Testis (tissue), 3 donors: ENCODE results near the gene LYRM4. TPM values are rescaled to one million over a fixed set of nuclear protein-coding genes. Genes with fewer than 3 reads are reported as not detected.

Experiments used
- DNase-seq: peaks from one replicate; pipeline ENCODE4 v3.0.0-alpha.2; 2019
- H3K27ac ChIP-seq, 2 donors: fragments of 200-600 bp; sonication (generic); one replicate each; pipeline ENCODE4 v1.5.1; 2019
- H3K27me3 ChIP-seq: fragments of 200-600 bp; sonication (generic); one replicate; pipeline ENCODE4 v1.5.1; 2019
- H3K36me3 ChIP-seq: fragments of 200-600 bp; sonication (generic); one replicate; pipeline ENCODE4 v1.5.1; 2017; ENCODE audit warnings: low read depth; ENCODE audit errors: missing control alignments
- H3K4me1 ChIP-seq: fragments of 200-600 bp; sonication (generic); one replicate; pipeline ENCODE4 v1.5.1; 2019
- H3K4me3 ChIP-seq, 2 donors: fragments of 200-600 bp; sonication (generic); one replicate each; pipeline ENCODE4 v1.5.1; 2017 to 2019
- H3K9me3 ChIP-seq: fragments of 200-600 bp; sonication (generic); one replicate; pipeline ENCODE4 v1.5.1; 2017
- CTCF ChIP-seq, 3 experiments: fragments of 450-650 bp in 2 of 3; fragments of 200-600 bp in 1 of 3; sonication (generic) in 1 of 3; IDR thresholded peaks; one replicate each; pipeline ENCODE4 v1.5.1; 2016 to 2019; ENCODE audit warnings: antibody characterized with exemption in 3 of 3, mild to moderate bottlenecking in 2 of 3, moderate library complexity in 1 of 3
- POLR2A ChIP-seq: fragments of 450-650 bp; IDR thresholded peaks from one replicate; pipeline ENCODE4 v1.6.1; 2017; ENCODE audit warnings: antibody characterized with exemption, mild to moderate bottlenecking, moderate library complexity
- WGBS, 2 donors: methylation state at CpG; one replicate each; pipeline ENCODE4 v1.1.5; 2018; 5-methylcytosine and 5-hydroxymethylcytosine counted together
- intact Hi-C: fragments of 100-400 bp; cut with DNase I; formaldehyde crosslinking; loops from one replicate; pipeline ENCODE4 v1.15.1; 2023; ENCODE audit warnings: low total_unique reads
- polyA plus RNA-seq: library from polyadenylated mRNA; stranded (reverse); fragments of 350-450 nt; fragmentation: Illumina TruSeq; extraction: RNeasy Lipid Tissue Mini Kit (QIAGEN cat#74804); gene quantifications from one replicate; pipeline ENCODE4 v1.2.3, GENCODE V29; 2014; ENCODE audit warnings: low read depth, low replicate concordance; ENCODE audit not compliant: insufficient read depth
- total RNA-seq, 2 donors: library from RNA; depleted of rRNA; stranded (reverse); fragments of >200 nt; gene quantifications; one replicate each; pipeline ENCODE4 v1.2.3, GENCODE V29; 2016

LYRM4 gene
- total and polyA plus RNA-seq, 3 donors from 2014 or later = 18.5 to 41.8 (median 23.0) TPM

- no peak overlapping the region for H3K27ac ChIP-seq
Observed at GRCh38 chr6:5249451-5250122, 11.2 kb downstream of the LYRM4 start.

GRCh38 chr6:5248302-5249098 is 12.2 kb downstream of the LYRM4 start:
- WGBS, 2 donors = 85 to 91% methylated on average over 9 of the region's 9 CpGs
- Histone ChIP-seq H3K27ac (no peak overlapping the region), H3K36me3 (no peaks in the 10 kb centered on the region), H3K4me1 (no peaks in the 10 kb centered on the region), H3K27me3 (no peaks in the 10 kb centered on the region), H3K4me3 (no peak overlapping the region), H3K9me3 (no peaks in the 10 kb centered on the region)
- intact Hi-C loops = no loop called here
- DNase-seq = no peak
- TF ChIP-seq CTCF (IDR thresholded peaks at IDR 0.05) (no peak), POLR2A (no peak)

More at GRCh38 chr6:5249451-5250122, 11.2 kb downstream of the LYRM4 start:
- Histone ChIP-seq H3K36me3 (no peaks in the 10 kb centered on the region), H3K27me3 (no peaks in the 10 kb centered on the region), H3K4me3 (no peak overlapping the region), H3K4me1 (no peaks in the 10 kb centered on the region), H3K9me3 (no peaks in the 10 kb centered on the region)
- intact Hi-C loops = no loop called here
- no peak for DNase-seq
- WGBS, 2 donors = 75% methylated on average over 5 of the region's 5 CpGs
- TF ChIP-seq CTCF (IDR thresholded peaks at IDR 0.05) (no peak), POLR2A (no peak)

GRCh38 chr6:5247201-5247600 is 13.5 kb downstream of the LYRM4 start:
- intact Hi-C loops = no loop called here
- TF ChIP-seq POLR2A (no peak), CTCF (IDR thresholded peaks at IDR 0.05) (no peak)
- no peaks in the 10 kb centered on the region for H3K4me1 ChIP-seq
- DNase-seq = no peak
- H3K36me3 ChIP-seq = no peaks in the 10 kb centered on the region
- 96 to 97% methylated on average over 2 of the region's 2 CpGs for WGBS, 2 donors
- no peaks in the 10 kb centered on the region for H3K9me3 ChIP-seq
- no peak overlapping the region for H3K4me3 ChIP-seq
- H3K27me3 ChIP-seq = no peaks in the 10 kb centered on the region
- H3K27ac ChIP-seq = no peak overlapping the region

- Histone ChIP-seq H3K27ac (no peak overlapping the region), H3K4me1 (no peaks in the 10 kb centered on the region), H3K9me3 (no peaks in the 10 kb centered on the region), H3K36me3 (no peaks in the 10 kb centered on the region), H3K4me3 (no peak overlapping the region), H3K27me3 (no peaks in the 10 kb centered on the region)
- TF ChIP-seq CTCF (IDR thresholded peaks at IDR 0.05) = no peak
- TF ChIP-seq POLR2A = no peak
- intact Hi-C loops = no loop called here
- DNase-seq = no peak
- 85% methylated on average over 13 of the region's 13 CpGs for WGBS, 2 donors
Observed at GRCh38 chr6:5246141-5247097, 14.3 kb downstream of the LYRM4 start.
